Peyer's patch (tissue), 4 donors: ENCODE data around the gene MYBPC3. TPM values are rescaled to one million over a fixed set of nuclear protein-coding genes. Genes with fewer than 3 reads are reported as not detected.

Experiments
- DNase-seq, 3 donors: peaks; one replicate each; pipeline ENCODE4 v3.0.0-alpha.2; 2017 to 2019
- H3K27ac ChIP-seq, 4 donors: fragments of 200-600 bp; sonication (generic); one replicate each; pipeline ENCODE4 v1.5.1; 2016 to 2019
- H3K27me3 ChIP-seq, 2 donors: fragments of 200-600 bp; sonication (generic); one replicate each; pipeline ENCODE4 v1.5.1; 2019
- H3K36me3 ChIP-seq, 3 donors: fragments of 200-600 bp; sonication (generic); one replicate each; pipeline ENCODE4 v1.5.1; 2016 to 2019
- H3K4me1 ChIP-seq, 4 donors: fragments of 200-600 bp; sonication (generic); one replicate each; pipeline ENCODE4 v1.5.1; 2016 to 2019
- H3K4me3 ChIP-seq, 4 donors: fragments of 200-600 bp; sonication (generic); 1 replicate in 3 of 4; 2 replicates in 1 of 4; pipeline ENCODE4 v1.5.1; 2016 to 2019; ENCODE audit warnings: mild to moderate bottlenecking in 1 of 4
- H3K9me3 ChIP-seq, 4 donors: fragments of 200-600 bp; sonication (generic); one replicate each; pipeline ENCODE4 v1.5.1; 2016 to 2019; ENCODE audit warnings: mild to moderate bottlenecking in 1 of 4
- POLR2A ChIP-seq, 2 donors: fragments of 450-650 bp; IDR thresholded peaks; one replicate each; pipeline ENCODE4 v1.5.1; 2017; ENCODE audit warnings: antibody characterized with exemption in 2 of 2, mild to moderate bottlenecking in 2 of 2, moderate library complexity in 2 of 2
- total RNA-seq, 4 donors: library from RNA; depleted of rRNA; stranded (reverse); fragments of >200 nt; gene quantifications; one replicate each; pipeline ENCODE4 v1.1.0, GENCODE V29; 2016
- TF ChIP-seq, protein P1 (sequence below), 6 experiments: fragments of 450-650 bp in 4 of 6; fragments of 200-600 bp in 2 of 6; sonication (generic) in 1 of 6; IDR thresholded peaks; one replicate each; pipeline ENCODE4 v1.5.1; 2017 to 2019; ENCODE audit warnings: antibody characterized with exemption in 6 of 6, mild to moderate bottlenecking in 3 of 6, moderate library complexity in 1 of 6

The MYBPC3 gene
- total RNA-seq, 4 donors from 2014 or later: not detected

DNA sequence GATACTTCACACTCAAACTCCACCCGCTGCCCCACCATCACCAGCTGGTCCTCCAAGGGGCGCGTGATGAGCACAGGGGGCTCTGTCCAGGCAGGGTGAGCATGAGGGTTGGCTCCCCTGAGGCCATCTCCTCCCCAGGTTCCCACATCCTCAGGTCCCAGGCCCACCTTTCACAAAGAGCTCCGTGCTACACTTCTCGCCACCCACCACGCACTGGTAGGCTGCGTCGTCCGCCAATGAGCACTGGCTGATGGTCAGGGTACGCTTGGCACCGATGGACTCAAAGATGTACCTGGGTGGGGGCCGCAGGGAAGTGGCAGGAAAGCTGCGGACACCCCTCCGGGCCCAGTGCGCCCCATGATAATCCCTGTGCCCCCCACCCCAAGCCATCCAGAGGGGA lies 9.6 kb downstream of the MYBPC3 start:
- H3K4me3 ChIP-seq: no peak overlapping the region
- no peaks in the 10 kb centered on the region for H3K4me1 ChIP-seq
- no peak for DNase-seq
- no peak for TF ChIP-seq POLR2A (IDR thresholded peaks at IDR 0.05)
- TF ChIP-seq, protein P1, sequence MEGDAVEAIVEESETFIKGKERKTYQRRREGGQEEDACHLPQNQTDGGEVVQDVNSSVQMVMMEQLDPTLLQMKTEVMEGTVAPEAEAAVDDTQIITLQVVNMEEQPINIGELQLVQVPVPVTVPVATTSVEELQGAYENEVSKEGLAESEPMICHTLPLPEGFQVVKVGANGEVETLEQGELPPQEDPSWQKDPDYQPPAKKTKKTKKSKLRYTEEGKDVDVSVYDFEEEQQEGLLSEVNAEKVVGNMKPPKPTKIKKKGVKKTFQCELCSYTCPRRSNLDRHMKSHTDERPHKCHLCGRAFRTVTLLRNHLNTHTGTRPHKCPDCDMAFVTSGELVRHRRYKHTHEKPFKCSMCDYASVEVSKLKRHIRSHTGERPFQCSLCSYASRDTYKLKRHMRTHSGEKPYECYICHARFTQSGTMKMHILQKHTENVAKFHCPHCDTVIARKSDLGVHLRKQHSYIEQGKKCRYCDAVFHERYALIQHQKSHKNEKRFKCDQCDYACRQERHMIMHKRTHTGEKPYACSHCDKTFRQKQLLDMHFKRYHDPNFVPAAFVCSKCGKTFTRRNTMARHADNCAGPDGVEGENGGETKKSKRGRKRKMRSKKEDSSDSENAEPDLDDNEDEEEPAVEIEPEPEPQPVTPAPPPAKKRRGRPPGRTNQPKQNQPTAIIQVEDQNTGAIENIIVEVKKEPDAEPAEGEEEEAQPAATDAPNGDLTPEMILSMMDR (IDR thresholded peaks at IDR 0.05): no peak
- no peaks in the 10 kb centered on the region for H3K9me3 ChIP-seq
- no peak overlapping the region for H3K27ac ChIP-seq
- H3K27me3 ChIP-seq: no peaks in the 10 kb centered on the region
- no peaks in the 10 kb centered on the region for H3K36me3 ChIP-seq

DNA sequence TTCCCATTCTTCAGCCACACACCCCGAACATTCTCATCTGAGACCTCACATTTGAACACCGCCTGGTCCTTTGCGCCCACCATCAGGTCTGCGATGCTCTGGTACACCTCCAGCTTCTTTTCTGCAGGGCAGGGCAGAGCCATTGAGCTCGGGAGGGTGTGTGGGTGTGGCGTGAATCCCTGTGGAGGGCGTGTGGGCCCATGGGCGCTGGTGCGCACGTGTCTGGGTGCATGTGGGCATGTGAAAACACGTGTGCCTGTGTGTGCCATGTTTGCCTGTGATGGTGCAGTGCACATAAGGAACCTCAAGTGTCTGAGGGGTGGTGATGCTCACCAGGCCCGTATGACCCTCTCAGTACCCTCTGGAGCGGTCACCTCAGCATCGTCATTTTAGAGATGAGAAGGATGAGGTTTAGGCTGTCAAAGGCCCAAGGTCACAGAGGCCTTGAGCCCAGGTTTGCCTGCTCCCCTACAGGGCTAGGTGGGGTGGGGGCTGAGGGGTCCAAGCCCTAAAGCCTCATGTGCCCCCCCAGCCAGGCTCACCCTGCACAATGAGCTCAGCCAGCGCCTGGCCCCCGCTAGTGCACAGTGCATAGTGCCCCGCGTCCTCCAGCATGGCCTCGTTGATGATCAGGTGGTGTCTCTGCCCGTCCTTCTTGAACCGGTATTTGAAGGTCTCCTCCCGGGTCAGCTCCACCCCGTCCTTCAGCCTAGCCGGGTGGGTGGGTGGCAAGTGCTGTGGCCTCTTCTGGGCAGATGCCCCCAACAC lies 10.3 kb downstream of the MYBPC3 start:
- no peak for DNase-seq
- Histone ChIP-seq H3K9me3 (no peaks in the 10 kb centered on the region), H3K4me1 (no peaks in the 10 kb centered on the region), H3K4me3 (no peak overlapping the region), H3K27me3 (no peaks in the 10 kb centered on the region), H3K27ac (no peak overlapping the region), H3K36me3 (no peaks in the 10 kb centered on the region)
- no peak for TF ChIP-seq POLR2A (IDR thresholded peaks at IDR 0.05)
- TF ChIP-seq, protein P1 (IDR thresholded peaks at IDR 0.05): no peak

DNA sequence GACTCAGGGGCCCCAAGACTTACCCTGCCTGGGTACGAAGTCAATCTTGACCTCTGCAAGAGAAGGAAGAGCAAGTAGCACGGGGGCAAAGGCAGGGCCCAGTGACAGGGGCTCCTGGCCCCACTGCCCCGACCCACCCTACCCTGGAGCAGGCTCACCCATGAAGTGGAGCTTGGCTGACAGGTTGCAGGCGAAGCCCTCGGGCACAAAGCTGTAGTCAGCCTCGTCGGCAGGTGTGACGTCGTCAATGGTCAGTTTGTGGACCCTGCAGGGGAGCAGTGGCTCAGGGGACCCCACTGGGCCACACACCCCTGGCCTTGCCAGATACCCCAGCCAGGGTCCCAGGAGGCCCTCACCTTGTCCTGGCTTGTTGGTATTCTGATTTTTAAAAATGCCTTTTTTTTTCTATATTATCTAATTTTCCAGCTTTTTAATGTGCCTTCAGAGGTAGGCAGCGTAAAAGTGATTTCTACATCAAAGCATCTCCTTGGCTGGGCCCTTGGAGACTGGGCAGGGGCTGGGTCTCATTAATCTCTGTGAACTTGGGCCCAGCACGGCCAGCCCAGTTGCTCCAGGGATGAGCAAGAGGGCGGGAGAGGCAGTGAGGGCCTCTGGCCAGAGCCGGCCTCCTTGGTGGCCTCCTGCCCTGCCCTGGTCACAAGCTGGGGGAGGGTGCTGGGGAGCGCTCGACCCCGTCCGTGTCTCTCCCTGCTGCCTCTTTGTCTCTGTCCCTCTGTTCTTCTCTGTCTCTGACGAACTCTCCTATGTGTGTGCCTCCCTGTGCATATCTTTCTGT lies 11.3 kb downstream of the MYBPC3 start:
- H3K36me3 ChIP-seq: no peaks in the 10 kb centered on the region
- H3K4me3 ChIP-seq: no peak overlapping the region
- no peaks in the 10 kb centered on the region for H3K27me3 ChIP-seq
- no peak for DNase-seq
- no peak overlapping the region for H3K27ac ChIP-seq
- TF ChIP-seq, protein P1 (IDR thresholded peaks at IDR 0.05): no peak
- TF ChIP-seq POLR2A (IDR thresholded peaks at IDR 0.05): no peak
- H3K9me3 ChIP-seq: no peaks in the 10 kb centered on the region
- H3K4me1 ChIP-seq: no peaks in the 10 kb centered on the region

DNA sequence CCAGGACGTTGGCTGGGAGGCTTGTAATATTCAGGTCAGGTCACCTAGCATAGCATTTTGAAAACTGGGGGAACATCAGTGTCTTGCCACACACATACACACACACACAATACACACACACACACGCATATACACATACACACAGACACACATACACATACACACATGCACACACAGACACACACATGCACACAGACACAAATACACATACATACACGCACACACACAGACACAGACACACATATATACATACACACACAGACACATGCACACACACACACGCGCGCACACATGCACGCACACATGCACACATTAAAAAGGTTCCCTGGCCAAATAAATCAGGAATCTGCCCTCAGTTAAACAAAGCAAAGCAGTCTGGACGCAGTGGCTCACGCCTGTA lies 12.5 kb downstream of the MYBPC3 start:
- no peaks in the 10 kb centered on the region for H3K9me3 ChIP-seq
- H3K27me3 ChIP-seq: no peaks in the 10 kb centered on the region
- H3K4me1 ChIP-seq: no peaks in the 10 kb centered on the region
- no peak for DNase-seq
- no peak overlapping the region for H3K27ac ChIP-seq
- H3K36me3 ChIP-seq: no peaks in the 10 kb centered on the region
- no peak overlapping the region for H3K4me3 ChIP-seq
- no peak for TF ChIP-seq POLR2A (IDR thresholded peaks at IDR 0.05)
- TF ChIP-seq, protein P1 (IDR thresholded peaks at IDR 0.05): no peak

DNA sequence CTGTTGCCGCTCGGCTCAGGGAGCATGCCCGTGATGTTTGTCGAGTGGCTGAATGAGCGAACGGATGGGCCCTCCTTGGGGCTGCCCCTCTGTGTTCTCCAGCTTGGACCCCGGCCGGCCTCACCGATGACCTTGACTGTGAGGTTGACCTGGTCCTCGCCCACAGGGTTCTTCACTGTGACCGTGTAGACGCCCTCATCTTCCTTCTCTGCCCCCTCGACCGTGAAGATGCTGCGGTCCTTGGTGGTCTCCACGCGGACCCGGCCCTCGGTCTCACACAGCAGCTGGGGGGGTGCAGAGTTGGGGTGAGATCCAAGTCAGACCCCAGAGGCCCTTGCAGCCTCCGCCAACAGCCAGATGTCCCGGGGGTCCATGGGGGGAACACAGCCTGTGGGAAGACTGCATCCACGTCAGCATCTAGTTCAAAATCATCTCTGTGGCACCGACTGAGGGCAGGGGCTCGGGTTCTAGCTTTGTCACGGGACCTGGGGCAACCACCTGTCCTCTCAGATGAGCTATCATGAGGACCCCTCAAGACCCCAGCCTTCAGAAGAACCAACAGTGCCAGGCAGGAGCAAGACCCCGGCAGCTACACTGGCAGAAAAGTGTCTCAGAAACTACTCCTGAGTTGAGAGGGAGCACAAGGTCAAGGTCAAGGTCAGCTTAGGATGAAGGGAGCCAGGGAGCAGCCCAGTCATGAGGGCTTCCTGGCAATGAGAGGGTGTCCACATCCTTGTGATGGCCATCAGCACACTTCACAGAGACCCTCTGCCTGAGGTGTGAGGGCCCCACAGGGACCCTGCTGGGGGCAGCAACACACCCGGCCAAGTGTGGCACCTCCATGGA lies 13.9 kb downstream of the MYBPC3 start:
- no peak for DNase-seq
- H3K9me3 ChIP-seq: no peaks in the 10 kb centered on the region

More for the DNA sequence above, 13.9 kb downstream of the MYBPC3 start:
- Histone ChIP-seq H3K4me1 (no peaks in the 10 kb centered on the region), H3K27me3 (no peaks in the 10 kb centered on the region), H3K36me3 (no peaks in the 10 kb centered on the region), H3K27ac (no peak overlapping the region), H3K4me3 (no peak overlapping the region)
- no peak for TF ChIP-seq POLR2A (IDR thresholded peaks at IDR 0.05)
- TF ChIP-seq, protein P1 (IDR thresholded peaks at IDR 0.05): no peak
